ENCODE results near the gene TM9SF4.

The TM9SF4 gene

GRCh38 chr20:32109392-32110172 is at the start of gene TM9SF4:
Gene TM9SF4 (plus strand): TSS chr20:32109714. CDS start chr20:32109741, 27 bp downstream.
- peak; percentile 85 for DNase-seq (ENCODE audit: low read depth, low spot score)

GRCh38 chr20:32062776-32063170 is 46.7 kb upstream of the TM9SF4 start:
- no peak for DNase-seq (ENCODE audit: low read depth, low spot score)

- no peak for DNase-seq (ENCODE audit: low read depth, low spot score)
These were observed 45.8 kb upstream of the TM9SF4 start for GRCh38 chr20:32063695-32064094.

- no peak for DNase-seq (ENCODE audit: low read depth, low spot score)
These were observed 44.8 kb upstream of the TM9SF4 start for GRCh38 chr20:32064667-32065066.

- no peak for DNase-seq (ENCODE audit: low read depth, low spot score)
These were observed 42.2 kb upstream of the TM9SF4 start for GRCh38 chr20:32067234-32067821.

GRCh38 chr20:32068174-32068573 is 41.3 kb upstream of the TM9SF4 start:
- DNase-seq (ENCODE audit: low read depth, low spot score): no peak

GRCh38 chr20:32069711-32070110 is 39.8 kb upstream of the TM9SF4 start:
- DNase-seq (ENCODE audit: low read depth, low spot score): no peak

GRCh38 chr20:32070282-32070681 is 39.2 kb upstream of the TM9SF4 start:
- DNase-seq (ENCODE audit: low read depth, low spot score): no peak

- no peak for DNase-seq (ENCODE audit: low read depth, low spot score)
These were observed 38.8 kb upstream of the TM9SF4 start for GRCh38 chr20:32070690-32071213.

GRCh38 chr20:32071395-32072167 is 37.9 kb upstream of the TM9SF4 start:
- no peak for DNase-seq (ENCODE audit: low read depth, low spot score)

GRCh38 chr20:32072168-32072750 is 37.3 kb upstream of the TM9SF4 start:
- no peak for DNase-seq (ENCODE audit: low read depth, low spot score)

GRCh38 chr20:32075534-32075933 is 34.0 kb upstream of the TM9SF4 start:
- no peak for DNase-seq (ENCODE audit: low read depth, low spot score)

GRCh38 chr20:32077190-32077589 is 32.3 kb upstream of the TM9SF4 start:
- no peak for DNase-seq (ENCODE audit: low read depth, low spot score)

- DNase-seq (ENCODE audit: low read depth, low spot score): no peak
These were observed 31.2 kb upstream of the TM9SF4 start for GRCh38 chr20:32078322-32078721.

- no peak for DNase-seq (ENCODE audit: low read depth, low spot score)
These were observed 30.7 kb upstream of the TM9SF4 start for GRCh38 chr20:32078791-32079190.

GRCh38 chr20:32079655-32080109 is 29.8 kb upstream of the TM9SF4 start:
- DNase-seq (ENCODE audit: low read depth, low spot score): no peak

GRCh38 chr20:32080783-32081182 is 28.7 kb upstream of the TM9SF4 start:
- DNase-seq (ENCODE audit: low read depth, low spot score): no peak

- DNase-seq (ENCODE audit: low read depth, low spot score): no peak
These were observed 26.0 kb upstream of the TM9SF4 start for GRCh38 chr20:32083469-32083868.

GRCh38 chr20:32087070-32087469 is 22.4 kb upstream of the TM9SF4 start:
- DNase-seq (ENCODE audit: low read depth, low spot score): no peak

GRCh38 chr20:32088759-32089158 is 20.8 kb upstream of the TM9SF4 start:
- DNase-seq (ENCODE audit: low read depth, low spot score): no peak

- peak; percentile 78 for DNase-seq (ENCODE audit: low read depth, low spot score)
These were observed 19.7 kb upstream of the TM9SF4 start for GRCh38 chr20:32089637-32090362.

All from iPS DF 19.7 (cell line).